Left renal pelvis (tissue), 4 donors: Measurements from ENCODE around the gene HOXB5. TPM values are rescaled to one million over a fixed set of nuclear protein-coding genes. Genes with fewer than 3 reads are reported as not detected.
A peak's percentile ranks its signal among the peaks of the same experiment; 100 is the strongest.

ENCODE experiments used
- DNase-seq, 4 donors: peaks; one replicate each; pipeline ENCODE4 v3.0.0-alpha.2; 2013; ENCODE audit warnings: low read depth in 4 of 4, low spot score in 3 of 4
- polyA plus RNA-seq, 4 donors: library from polyadenylated mRNA; unstranded; fragments of 120-200 nt; gene quantifications; one replicate each; pipeline ENCODE4 v1.2.1, GENCODE V29; 2013; ENCODE audit not compliant: insufficient read length in 4 of 4

HOXB5 gene
- polyA plus RNA-seq, 4 donors, result 13.7 to 51.2 (median 30.4) TPM

- DNase-seq, result no peak
These were observed 29.2 kb downstream of the HOXB5 start for GRCh38 chr17:48564188-48565021.

- no peak for DNase-seq
These were observed 29.8 kb downstream of the HOXB5 start for GRCh38 chr17:48563867-48564187.

DNA sequence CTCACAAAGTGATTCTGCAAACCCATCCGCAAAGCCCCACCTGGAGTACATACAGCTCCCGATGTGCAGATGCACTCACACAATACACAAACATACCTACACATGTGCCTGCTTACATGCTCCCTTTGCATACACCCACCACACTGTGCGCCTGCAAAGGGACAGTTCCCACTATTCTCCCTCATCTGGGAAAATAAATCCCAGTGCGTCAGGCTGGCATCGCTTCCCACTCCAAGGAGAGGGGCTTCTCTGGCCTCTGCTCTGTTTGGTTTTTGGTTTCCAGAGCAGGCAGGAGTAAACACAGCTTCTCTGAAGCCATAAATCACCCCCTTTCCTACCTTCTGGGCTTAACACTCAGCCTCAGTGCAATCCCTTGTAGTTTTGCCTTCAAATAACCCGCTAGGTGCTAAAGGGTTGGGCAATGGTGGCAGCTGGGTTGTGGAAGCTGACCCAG lies 30.2 kb downstream of the HOXB5 start:
- peak in 1 of 4 donors; percentile 73 for DNase-seq

- DNase-seq, result no peak
These were observed 30.6 kb downstream of the HOXB5 start for GRCh38 chr17:48562934-48563333.

DNA sequence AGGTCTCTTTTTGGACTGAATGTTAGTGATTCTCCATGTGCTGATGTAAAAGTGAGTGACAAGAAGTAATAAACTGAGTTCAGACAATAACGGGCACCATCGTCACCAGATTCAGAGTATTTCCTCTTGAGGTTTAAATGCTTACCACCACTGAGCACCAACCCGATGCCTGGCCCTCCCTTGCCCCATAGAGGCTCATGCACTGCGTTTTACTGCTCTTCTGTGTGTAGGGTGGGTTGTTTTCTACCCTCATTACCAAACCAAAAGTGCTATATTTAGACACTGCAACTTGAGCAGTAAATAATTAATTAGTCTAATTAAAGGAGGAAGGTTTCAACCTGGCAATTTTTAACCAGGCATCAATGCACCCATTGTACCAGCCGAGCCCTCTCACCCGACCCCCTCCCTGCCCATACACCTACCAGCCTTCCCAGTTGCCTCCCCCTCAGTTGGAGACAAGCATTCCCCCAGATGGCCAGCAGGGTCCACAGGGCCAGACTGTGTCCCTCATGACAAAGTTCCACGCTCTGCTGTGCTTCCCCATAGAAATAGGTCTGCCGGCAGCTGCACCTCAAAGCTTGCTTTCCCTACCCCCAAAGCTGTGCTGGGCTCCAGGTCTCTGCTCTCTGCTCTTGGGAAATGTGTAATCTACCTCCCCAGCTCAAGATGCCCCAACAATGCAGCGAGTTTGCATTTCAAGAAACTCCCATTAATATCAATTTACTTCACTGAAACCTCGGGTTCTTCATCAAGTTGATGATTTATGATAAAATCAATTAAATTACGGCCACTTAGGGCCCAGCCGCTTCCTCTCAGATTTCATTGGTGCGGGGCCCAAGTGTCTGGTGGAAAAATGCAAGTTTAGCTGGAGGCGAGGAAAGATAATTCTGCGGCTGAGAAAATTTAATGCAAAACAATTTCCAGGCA lies 31.4 kb downstream of the HOXB5 start:
- DNase-seq, result no peak

DNA sequence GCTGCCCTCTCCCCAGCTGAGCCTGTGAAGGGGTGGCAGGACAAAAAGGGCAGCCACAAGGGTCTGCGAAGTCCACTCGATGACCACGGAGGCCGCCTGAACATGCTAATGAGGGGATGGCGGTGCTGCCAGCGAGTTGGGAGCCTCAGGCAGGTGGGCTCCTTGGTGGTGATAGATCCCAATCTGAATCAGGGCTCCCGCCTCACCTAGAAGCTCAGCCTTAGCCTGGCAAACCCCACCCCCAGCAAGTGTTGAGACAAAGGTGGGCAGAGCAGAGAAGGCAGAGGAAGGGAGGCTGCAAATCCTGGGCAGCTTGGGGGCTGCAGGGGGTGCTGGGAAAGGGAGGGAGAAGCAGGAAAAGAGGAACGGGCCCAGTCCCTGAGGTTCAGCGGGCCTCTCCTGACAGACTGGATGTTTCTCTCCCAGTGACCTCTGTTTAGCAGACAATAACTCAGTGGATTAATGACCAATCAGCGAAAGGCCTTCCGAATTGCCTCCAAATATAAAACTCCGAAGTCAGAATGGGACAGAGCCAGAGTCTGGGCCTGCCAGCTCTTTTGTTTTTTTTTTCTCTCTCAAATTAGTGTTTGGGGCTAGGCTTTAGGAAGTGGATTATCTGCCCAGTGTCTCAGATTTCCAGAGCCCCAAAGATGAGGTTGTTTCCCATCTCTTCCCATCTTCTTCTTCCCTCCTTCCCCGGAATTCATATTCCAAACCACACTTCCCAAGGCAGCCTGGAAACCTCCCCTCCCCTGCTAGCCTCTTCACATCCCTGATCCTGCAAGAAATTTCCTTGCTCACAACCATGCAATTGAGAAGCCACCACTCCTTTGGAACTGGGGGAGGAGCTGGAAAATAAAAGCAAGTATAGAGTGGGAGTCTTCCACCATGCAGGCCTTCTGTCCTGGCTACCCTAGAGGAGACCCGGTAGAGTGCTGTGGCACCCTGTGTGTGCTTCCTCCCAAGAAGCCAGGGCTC lies 33.5 kb downstream of the HOXB5 start:
- no peak for DNase-seq

GRCh38 chr17:48559122-48559839 lies 34.3 kb downstream of the HOXB5 start:
- DNase-seq, result no peak

GRCh38 chr17:48558831-48559121 lies 34.8 kb downstream of the HOXB5 start:
- no peak for DNase-seq

GRCh38 chr17:48558057-48558830 lies 35.3 kb downstream of the HOXB5 start:
- DNase-seq, result no peak

- DNase-seq, result no peak
These were observed 36.8 kb downstream of the HOXB5 start for GRCh38 chr17:48556576-48557401.

DNA sequence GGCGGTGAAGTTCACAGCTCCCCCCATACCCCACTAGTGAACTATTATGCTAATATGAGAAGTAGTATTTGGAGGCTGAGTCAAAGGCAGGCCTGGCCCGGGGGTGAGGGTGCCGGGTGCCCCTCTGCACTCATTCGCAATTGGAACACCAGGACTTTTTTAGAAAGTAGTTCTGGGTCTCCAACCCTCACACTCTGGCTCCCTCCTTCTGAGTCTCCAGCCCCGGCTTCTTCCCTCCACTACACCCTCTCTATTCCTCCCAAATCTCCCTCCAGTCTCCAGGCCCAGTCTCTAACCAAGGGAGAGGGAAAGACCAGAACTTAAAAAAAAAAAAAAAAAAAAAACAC lies 37.4 kb downstream of the HOXB5 start:
- no peak for DNase-seq

DNA sequence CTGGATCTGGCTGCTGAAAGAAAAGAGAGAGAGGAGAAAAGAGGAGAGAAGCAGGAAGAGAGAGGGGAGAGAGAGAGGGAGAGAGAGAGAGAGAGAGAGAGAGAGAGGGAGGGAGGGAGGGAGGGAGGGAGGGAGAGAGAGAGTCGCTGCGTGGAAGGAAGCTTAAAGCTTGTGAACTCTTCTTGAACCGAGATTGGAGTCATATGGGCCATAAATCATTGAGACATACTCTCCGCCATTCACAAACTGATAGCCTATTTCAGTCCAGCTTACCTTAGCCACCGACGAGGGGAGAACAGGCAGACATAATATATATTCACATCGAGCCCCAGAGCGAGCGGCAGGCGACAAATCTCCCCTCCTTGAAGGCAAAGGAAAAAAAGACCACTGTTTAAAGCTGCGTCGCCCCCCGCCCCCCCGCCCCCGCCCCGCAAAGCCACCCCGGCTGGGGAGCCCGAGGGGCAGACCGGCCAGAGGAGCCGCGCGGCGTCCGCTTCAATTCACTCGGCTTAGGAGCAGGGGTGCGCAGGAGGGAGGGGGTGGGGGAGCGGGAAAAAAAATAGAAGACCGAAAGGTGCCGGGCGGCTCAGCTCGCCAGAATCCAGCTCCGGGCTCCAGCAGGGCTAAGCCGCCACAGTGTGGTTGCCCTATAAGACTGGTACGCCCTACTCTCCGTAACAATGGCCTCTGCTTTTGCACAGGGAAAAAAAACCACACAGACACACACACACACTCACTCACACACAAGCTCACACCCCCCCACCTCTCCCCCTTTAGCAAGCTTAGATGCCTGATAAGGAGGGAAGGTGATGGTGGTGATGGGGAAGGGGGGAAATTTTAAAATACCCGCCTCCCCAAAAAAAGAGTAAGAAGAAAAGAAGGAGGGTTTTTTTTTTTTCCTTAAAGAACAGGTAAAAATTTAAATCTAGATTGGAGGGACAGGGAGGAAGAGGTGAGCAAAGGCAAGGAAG lies 38.0 kb downstream of the HOXB5 start:
- DNase-seq, result peak in 3 of 4 donors; percentile 88 to 96 (median 90)

DNA sequence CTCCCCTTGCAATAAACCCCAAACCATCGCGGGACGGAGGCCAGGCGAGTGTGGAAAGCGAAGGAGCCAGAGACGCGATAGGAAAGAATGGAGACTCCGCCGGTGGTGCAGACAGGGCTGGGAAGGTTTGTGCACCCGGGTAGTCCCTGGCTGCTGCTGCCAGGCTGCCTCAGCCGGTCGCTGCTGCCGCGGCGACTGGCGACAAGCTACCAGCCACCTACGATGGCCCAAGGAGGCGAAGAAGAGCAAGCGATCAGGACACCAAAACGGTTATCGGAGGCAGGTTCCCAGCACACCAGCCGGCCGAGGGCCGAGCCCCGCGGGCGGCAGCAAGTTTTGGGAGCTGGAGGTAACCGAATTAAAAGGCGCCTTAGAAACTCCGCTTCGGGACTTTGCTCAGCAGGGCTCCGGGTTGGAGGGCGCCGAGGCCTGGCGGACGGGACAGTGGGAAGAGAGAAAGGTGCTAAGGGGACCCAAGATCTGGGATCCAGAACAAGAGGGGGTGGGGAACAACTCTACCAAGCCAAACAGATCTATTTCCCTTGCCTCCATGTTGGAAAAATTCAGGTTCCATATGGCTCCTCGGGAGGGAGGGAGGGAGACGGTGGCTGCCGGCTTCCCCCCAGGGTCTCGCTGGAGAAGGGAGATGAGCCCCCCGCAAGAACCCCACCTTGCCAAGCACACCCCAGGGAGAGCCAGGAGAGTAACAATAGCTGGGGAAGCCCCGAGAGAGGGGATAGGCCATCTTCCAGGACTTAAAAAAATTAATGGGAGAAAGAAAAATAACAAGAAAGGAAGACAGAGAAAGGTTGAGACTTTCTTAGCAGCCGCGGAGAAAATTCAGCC lies 38.9 kb downstream of the HOXB5 start:
- no peak for DNase-seq

GRCh38 chr17:48553826-48554225 lies 39.8 kb downstream of the HOXB5 start:
- DNase-seq, result no peak

DNA sequence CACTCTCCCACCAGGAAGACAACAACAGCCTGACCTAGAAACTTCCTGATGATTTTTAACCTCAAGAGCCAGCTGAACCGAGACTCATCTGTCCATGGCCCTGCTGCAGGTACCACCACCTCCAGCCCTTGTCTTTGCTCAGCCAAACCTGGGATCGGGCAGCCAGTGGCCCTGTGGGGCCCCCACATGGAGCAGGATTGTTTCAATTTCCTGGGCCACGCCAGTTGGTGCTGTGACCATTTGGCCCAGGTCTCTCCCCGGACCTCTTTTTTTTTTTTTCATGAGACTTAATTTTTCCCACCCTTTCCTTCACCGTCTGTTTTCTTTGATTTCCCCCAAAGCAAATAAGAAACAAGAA lies 40.4 kb downstream of the HOXB5 start:
- no peak for DNase-seq

GRCh38 chr17:48552466-48553189 lies 41.0 kb downstream of the HOXB5 start:
- DNase-seq, result no peak
